ENCODE measurements around the gene CDKL5.

Gene CDKL5

DNA sequence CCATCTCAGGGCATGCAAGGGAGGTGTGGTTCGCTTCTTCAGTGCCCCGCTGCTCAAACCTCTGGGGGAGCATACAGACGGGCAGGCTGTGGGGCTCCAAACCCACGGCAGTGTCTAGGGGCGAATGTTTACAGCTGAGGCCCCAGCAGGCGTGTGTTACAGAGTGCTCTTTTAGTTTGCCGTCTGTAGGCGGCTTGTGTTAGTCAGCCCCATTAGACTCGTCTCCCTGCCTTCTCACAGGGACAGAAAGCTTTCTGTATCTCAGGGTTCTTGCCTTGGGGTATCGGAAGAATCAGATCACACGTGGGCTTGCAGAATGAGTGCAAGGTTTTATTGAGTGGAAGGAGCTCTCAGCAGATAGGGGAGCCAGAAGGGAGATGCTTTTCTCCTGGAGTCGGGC lies 235.9 kb downstream of the CDKL5 start:
- H3K27ac ChIP-seq (ENCODE audit: low read length) = no peak overlapping the region
- no peak overlapping the region for H2AFZ ChIP-seq (ENCODE audit: low read depth, low read length)
- no peaks in the 10 kb centered on the region for H3K79me2 ChIP-seq (ENCODE audit: insufficient read depth, low read length)
- no peaks in the 10 kb centered on the region for H4K20me1 ChIP-seq (ENCODE audit: insufficient read depth, low read length)
- no peak for DNase-seq
- H3K36me3 ChIP-seq (ENCODE audit: insufficient read depth, low read length) = no peaks in the 10 kb centered on the region
- H3K9ac ChIP-seq (ENCODE audit: low read depth, low read length) = no peak overlapping the region
- H3K4me3 ChIP-seq (ENCODE audit: low read depth in 1 of 2, low read length in 2 of 2) = no peak overlapping the region
- no peaks in the 10 kb centered on the region for H3K9me3 ChIP-seq (ENCODE audit: insufficient read depth, low read length, severe bottlenecking)
- no peaks in the 10 kb centered on the region for H3K27me3 ChIP-seq (ENCODE audit: insufficient read depth, low read length, poor library complexity)
- no peaks in the 10 kb centered on the region for H3K4me1 ChIP-seq (ENCODE audit: insufficient read depth, low read length)
- TF ChIP-seq EZH2 (IDR thresholded peaks at IDR 0.05; ENCODE audit: borderline replicate concordance, low read depth, low read length, severe bottlenecking) = no peak
- TF ChIP-seq, protein P1, sequence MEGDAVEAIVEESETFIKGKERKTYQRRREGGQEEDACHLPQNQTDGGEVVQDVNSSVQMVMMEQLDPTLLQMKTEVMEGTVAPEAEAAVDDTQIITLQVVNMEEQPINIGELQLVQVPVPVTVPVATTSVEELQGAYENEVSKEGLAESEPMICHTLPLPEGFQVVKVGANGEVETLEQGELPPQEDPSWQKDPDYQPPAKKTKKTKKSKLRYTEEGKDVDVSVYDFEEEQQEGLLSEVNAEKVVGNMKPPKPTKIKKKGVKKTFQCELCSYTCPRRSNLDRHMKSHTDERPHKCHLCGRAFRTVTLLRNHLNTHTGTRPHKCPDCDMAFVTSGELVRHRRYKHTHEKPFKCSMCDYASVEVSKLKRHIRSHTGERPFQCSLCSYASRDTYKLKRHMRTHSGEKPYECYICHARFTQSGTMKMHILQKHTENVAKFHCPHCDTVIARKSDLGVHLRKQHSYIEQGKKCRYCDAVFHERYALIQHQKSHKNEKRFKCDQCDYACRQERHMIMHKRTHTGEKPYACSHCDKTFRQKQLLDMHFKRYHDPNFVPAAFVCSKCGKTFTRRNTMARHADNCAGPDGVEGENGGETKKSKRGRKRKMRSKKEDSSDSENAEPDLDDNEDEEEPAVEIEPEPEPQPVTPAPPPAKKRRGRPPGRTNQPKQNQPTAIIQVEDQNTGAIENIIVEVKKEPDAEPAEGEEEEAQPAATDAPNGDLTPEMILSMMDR (IDR thresholded peaks at IDR 0.05; ENCODE audit: borderline replicate concordance, extremely low read depth, low read length, poor library complexity, severe bottlenecking) = no peak
- no peak overlapping the region for H3K4me2 ChIP-seq (ENCODE audit: insufficient read depth, low read length)
- ATAC-seq (ENCODE audit: insufficient read depth, low read depth) = no peak

DNA sequence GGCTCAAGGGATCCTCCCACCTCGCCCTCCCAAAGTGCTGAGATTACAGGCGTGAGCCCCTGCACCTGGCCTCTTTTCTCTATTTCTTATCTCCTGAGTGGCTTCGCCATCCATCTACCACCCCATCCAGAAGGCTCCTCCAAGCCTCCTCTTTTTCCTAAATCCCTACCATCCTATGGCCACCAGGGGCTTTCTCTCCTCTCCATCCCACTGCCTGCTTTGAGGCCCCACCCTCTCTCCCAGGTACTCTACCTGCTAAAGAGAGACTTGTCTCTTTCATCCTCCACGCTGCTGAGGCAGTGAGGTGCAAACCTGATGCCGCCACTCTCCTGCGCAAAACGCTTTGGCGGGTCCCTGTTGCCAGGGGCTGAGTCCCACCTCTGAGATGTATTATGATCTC lies 239.5 kb downstream of the CDKL5 start:
- no peaks in the 10 kb centered on the region for H3K79me2 ChIP-seq (ENCODE audit: insufficient read depth, low read length)
- no peaks in the 10 kb centered on the region for H3K4me1 ChIP-seq (ENCODE audit: insufficient read depth, low read length)
- no peak overlapping the region for H3K9ac ChIP-seq (ENCODE audit: low read depth, low read length)
- H3K36me3 ChIP-seq (ENCODE audit: insufficient read depth, low read length) = no peaks in the 10 kb centered on the region
- no peak for TF ChIP-seq EZH2 (IDR thresholded peaks at IDR 0.05; ENCODE audit: borderline replicate concordance, low read depth, low read length, severe bottlenecking)
- TF ChIP-seq, protein P1 (IDR thresholded peaks at IDR 0.05; ENCODE audit: borderline replicate concordance, extremely low read depth, low read length, poor library complexity, severe bottlenecking) = no peak
- ATAC-seq (ENCODE audit: insufficient read depth, low read depth) (no peak), DNase-seq (no peak)
- no peak overlapping the region for H2AFZ ChIP-seq (ENCODE audit: low read depth, low read length)
- no peaks in the 10 kb centered on the region for H3K9me3 ChIP-seq (ENCODE audit: insufficient read depth, low read length, severe bottlenecking)
- no peaks in the 10 kb centered on the region for H4K20me1 ChIP-seq (ENCODE audit: insufficient read depth, low read length)
- H3K4me3 ChIP-seq (ENCODE audit: low read depth in 1 of 2, low read length in 2 of 2) = no peak overlapping the region
- no peak overlapping the region for H3K4me2 ChIP-seq (ENCODE audit: insufficient read depth, low read length)
- H3K27ac ChIP-seq (ENCODE audit: low read length) = no peak overlapping the region
- H3K27me3 ChIP-seq (ENCODE audit: insufficient read depth, low read length, poor library complexity) = no peaks in the 10 kb centered on the region

DNA sequence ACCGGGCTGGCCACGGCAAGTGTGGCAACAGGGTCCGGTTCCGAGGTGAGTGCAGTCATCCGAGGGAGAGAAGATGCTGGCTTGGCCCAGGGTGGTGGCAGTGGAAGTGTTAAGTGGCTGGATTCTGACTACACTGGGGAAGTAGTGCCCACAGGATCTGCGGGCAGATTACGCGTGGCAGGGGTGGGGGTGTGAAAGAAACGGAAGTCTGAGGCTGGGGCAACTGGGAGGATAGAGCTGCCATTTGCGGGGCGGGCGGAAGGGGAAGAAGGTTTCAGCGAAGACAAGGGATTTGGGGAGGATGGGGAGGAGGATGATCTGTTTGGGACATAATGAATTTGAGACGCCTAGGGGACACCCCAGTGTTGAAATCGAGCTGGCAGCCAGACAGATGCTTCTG lies 241.2 kb downstream of the CDKL5 start:
- H3K4me1 ChIP-seq (ENCODE audit: insufficient read depth, low read length) = no peaks in the 10 kb centered on the region
- H3K27me3 ChIP-seq (ENCODE audit: insufficient read depth, low read length, poor library complexity) = no peaks in the 10 kb centered on the region
- H3K36me3 ChIP-seq (ENCODE audit: insufficient read depth, low read length) = no peaks in the 10 kb centered on the region
- H2AFZ ChIP-seq (ENCODE audit: low read depth, low read length) = no peak overlapping the region
- DNase-seq (no peak), ATAC-seq (ENCODE audit: insufficient read depth, low read depth) (no peak)
- no peak overlapping the region for H3K27ac ChIP-seq (ENCODE audit: low read length)
- H3K4me3 ChIP-seq (ENCODE audit: low read depth in 1 of 2, low read length in 2 of 2) = no peak overlapping the region
- TF ChIP-seq EZH2 (IDR thresholded peaks at IDR 0.05; ENCODE audit: borderline replicate concordance, low read depth, low read length, severe bottlenecking) = no peak
- TF ChIP-seq, protein P1 (IDR thresholded peaks at IDR 0.05; ENCODE audit: borderline replicate concordance, extremely low read depth, low read length, poor library complexity, severe bottlenecking) = no peak
- H4K20me1 ChIP-seq (ENCODE audit: insufficient read depth, low read length) = no peaks in the 10 kb centered on the region
- H3K4me2 ChIP-seq (ENCODE audit: insufficient read depth, low read length) = no peak overlapping the region
- H3K9ac ChIP-seq (ENCODE audit: low read depth, low read length) = no peak overlapping the region
- no peaks in the 10 kb centered on the region for H3K9me3 ChIP-seq (ENCODE audit: insufficient read depth, low read length, severe bottlenecking)
- no peaks in the 10 kb centered on the region for H3K79me2 ChIP-seq (ENCODE audit: insufficient read depth, low read length)
